Fibroblast of villous mesenchyme (primary cell): Measurements from ENCODE around the gene LY6G6D. TPM values are rescaled to one million over a fixed set of nuclear protein-coding genes. Genes with fewer than 3 reads are reported as not detected.
A peak's percentile ranks its signal among the peaks of the same experiment; 100 is the strongest.

Source experiments
- DNase-seq: peaks from one replicate; pipeline ENCODE4 v3.0.0-alpha.2; 2010; ENCODE audit warnings: low read depth
- H3K4me3 ChIP-seq: 2 replicates; pipeline ENCODE4 v1.5.1; 2011; ENCODE audit warnings: low read depth, mild to moderate bottlenecking, low read length
- CTCF ChIP-seq: IDR thresholded peaks from 2 replicates; pipeline ENCODE4 v1.5.1; 2012; ENCODE audit warnings: low read depth, mild to moderate bottlenecking, low read length; ENCODE audit not compliant: insufficient read depth
- total RNA-seq: library from RNA; depleted of rRNA; stranded (reverse); fragments of >200 nt; gene quantifications from 2 replicates; pipeline ENCODE4 v1.2.3, GENCODE V29; 2012

LY6G6D gene
- total RNA-seq, 1 donor = not detected

GRCh38 chr6:31729979-31730630 lies 15.0 kb downstream of the LY6G6D start:
- peak; percentile 92 for DNase-seq
- H3K4me3 ChIP-seq = peak overlapping the region; percentile 93
- TF ChIP-seq CTCF = no peak

- TF ChIP-seq CTCF = no peak
- no peak for DNase-seq
- H3K4me3 ChIP-seq = peak overlapping the region; percentile 93
Observed at GRCh38 chr6:31730631-31731086, 15.5 kb downstream of the LY6G6D start.

- TF ChIP-seq CTCF = no peak
- DNase-seq = no peak
- H3K4me3 ChIP-seq = no peak overlapping the region
Observed at GRCh38 chr6:31732029-31732428, 16.9 kb downstream of the LY6G6D start.

GRCh38 chr6:31733734-31734133 lies 18.6 kb downstream of the LY6G6D start:
- DNase-seq = no peak
- TF ChIP-seq CTCF = no peak
- H3K4me3 ChIP-seq = peak overlapping the region; percentile 99

- DNase-seq = no peak
- peak overlapping the region; percentile 99 for H3K4me3 ChIP-seq
- TF ChIP-seq CTCF = no peak
Observed at GRCh38 chr6:31734247-31734820, 19.2 kb downstream of the LY6G6D start.

GRCh38 chr6:31734821-31735406 lies 19.8 kb downstream of the LY6G6D start:
- TF ChIP-seq CTCF = no peak
- DNase-seq = peak; percentile 62
- H3K4me3 ChIP-seq = peak overlapping the region; percentile 99
